Mesenchymal stem cell (in vitro differentiated cells and primary cell): Measurements from ENCODE around the gene ALKBH7.
"Not testable (repeated sequence)": the region's sequence is repeated elsewhere in the genome, so short reads cannot be mapped to it uniquely, and the experiment has no call there.

Experiments
- DNase-seq: peaks from one replicate; pipeline ENCODE4 v3.0.0-alpha.2; 2013
- H2AFZ ChIP-seq: one replicate; pipeline ENCODE4 v1.6.1; 2013; ENCODE audit warnings: low read depth, mild to moderate bottlenecking, control low read depth, inconsistent platforms, low read length, moderate library complexity
- H2AK5ac ChIP-seq: 2 replicates; pipeline ENCODE4 v1.6.1; 2013; ENCODE audit warnings: low read length, moderate library complexity, mild to moderate bottlenecking, inconsistent platforms; ENCODE audit not compliant: severe bottlenecking
- H2BK120ac ChIP-seq: one replicate; pipeline ENCODE4 v1.6.1; 2013; ENCODE audit warnings: low read depth, mild to moderate bottlenecking, inconsistent platforms, low read length, moderate library complexity
- H2BK12ac ChIP-seq, 2 experiments: one replicate each; pipeline ENCODE4 v1.6.1; 2013; ENCODE audit warnings: inconsistent platforms in 2 of 2, low read length in 2 of 2, mild to moderate bottlenecking in 2 of 2, moderate library complexity in 2 of 2, control low read depth in 1 of 2
- H2BK15ac ChIP-seq: one replicate; pipeline ENCODE4 v1.6.1; 2013; ENCODE audit warnings: mild to moderate bottlenecking, low read depth, inconsistent platforms; ENCODE audit not compliant: poor library complexity, severe bottlenecking
- H2BK5ac ChIP-seq: 2 replicates; pipeline ENCODE4 v1.6.1; 2013; ENCODE audit warnings: low read depth, mild to moderate bottlenecking, low read length, control low read depth, inconsistent platforms; ENCODE audit not compliant: poor library complexity, severe bottlenecking
- H3K14ac ChIP-seq, 2 experiments: one replicate each; pipeline ENCODE4 v1.6.1; 2013; ENCODE audit warnings: inconsistent platforms in 2 of 2, low read length in 2 of 2, control low read depth in 1 of 2, mild to moderate bottlenecking in 1 of 2, moderate library complexity in 1 of 2
- H3K18ac ChIP-seq, 2 experiments: one replicate each; pipeline ENCODE4 v1.6.1; 2013; ENCODE audit warnings: inconsistent platforms in 2 of 2, low read length in 2 of 2, control low read depth in 1 of 2, low read depth in 1 of 2, mild to moderate bottlenecking in 1 of 2
- H3K23ac ChIP-seq, 2 experiments: one replicate each; pipeline ENCODE4 v1.6.1; 2013; ENCODE audit warnings: inconsistent platforms in 2 of 2, low read length in 2 of 2, mild to moderate bottlenecking in 2 of 2, moderate library complexity in 2 of 2, control low read depth in 1 of 2
- H3K27ac ChIP-seq: 2 replicates; pipeline ENCODE4 v1.5.1; 2013; ENCODE audit warnings: mild to moderate bottlenecking, moderate library complexity, low read length, control low read depth, inconsistent platforms; ENCODE audit not compliant: poor library complexity, severe bottlenecking
- H3K27me3 ChIP-seq, 2 experiments: 2 replicates each; pipeline versions ENCODE4 v1.6.1 to v1.7.0; 2013; ENCODE audit warnings: low read length in 2 of 2, mild to moderate bottlenecking in 2 of 2, moderate library complexity in 2 of 2, control low read depth in 1 of 2, inconsistent platforms in 1 of 2; ENCODE audit not compliant: control insufficient read depth in 1 of 2, insufficient read depth in 1 of 2
- H3K36me3 ChIP-seq, 2 experiments: 2 replicates each; pipeline versions ENCODE4 v1.6.1 to v1.7.0; 2013; ENCODE audit warnings: low read length in 2 of 2, control low read depth in 1 of 2, inconsistent platforms in 1 of 2, low read depth in 1 of 2, mild to moderate bottlenecking in 1 of 2; ENCODE audit not compliant: insufficient read depth in 2 of 2, control insufficient read depth in 1 of 2
- H3K4ac ChIP-seq, 2 experiments: one replicate each; pipeline ENCODE4 v1.6.1; 2013; ENCODE audit warnings: inconsistent platforms in 2 of 2, low read length in 2 of 2, mild to moderate bottlenecking in 2 of 2, moderate library complexity in 2 of 2, control low read depth in 1 of 2, low read depth in 1 of 2
- H3K4me1 ChIP-seq: 2 replicates; pipeline ENCODE4 v1.6.1; 2013; ENCODE audit warnings: low read depth, low read length, control low read depth; ENCODE audit not compliant: control insufficient read depth, insufficient read depth
- H3K4me2 ChIP-seq: 2 replicates; pipeline ENCODE4 v1.6.1; 2013; ENCODE audit warnings: low read length, mild to moderate bottlenecking, inconsistent platforms; ENCODE audit not compliant: poor library complexity, severe bottlenecking
- H3K4me3 ChIP-seq, 2 experiments: 2 replicates each; pipeline versions ENCODE4 v1.5.1 to v1.7.0; 2013; ENCODE audit warnings: low read length in 2 of 2, mild to moderate bottlenecking in 2 of 2, control low read depth in 1 of 2, low read depth in 1 of 2; ENCODE audit not compliant: insufficient read depth in 1 of 2
- H3K79me1 ChIP-seq: replicated peaks from 2 replicates; pipeline ENCODE4 v1.6.1; 2013; ENCODE audit warnings: mild to moderate bottlenecking, control low read depth, low read length, inconsistent platforms; ENCODE audit not compliant: poor library complexity, severe bottlenecking
- H3K9ac ChIP-seq: 2 replicates; pipeline ENCODE4 v1.7.0; 2013; ENCODE audit warnings: mild to moderate bottlenecking, low read length, moderate library complexity
- H3K9me3 ChIP-seq: 2 replicates; pipeline ENCODE4 v1.7.0; 2013; ENCODE audit warnings: mild to moderate bottlenecking, low read length; ENCODE audit not compliant: control insufficient read depth
- H4K8ac ChIP-seq: one replicate; pipeline ENCODE4 v1.6.1; 2013; ENCODE audit warnings: inconsistent platforms, mild to moderate bottlenecking, low read length, moderate library complexity
- H4K91ac ChIP-seq: one replicate; pipeline ENCODE4 v1.6.1; 2013; ENCODE audit warnings: mild to moderate bottlenecking, low read length, inconsistent platforms
- WGBS: methylation state at CpG from one replicate; pipeline ENCODE4 v1.1.7; 2013; ENCODE audit warnings: mixed read lengths; 5-methylcytosine and 5-hydroxymethylcytosine counted together

ALKBH7 gene

GRCh38 chr19:6360445-6360844, 12.1 kb upstream of the ALKBH7 start:
- not testable (repeated sequence) for H2BK15ac ChIP-seq, H3K4me2 ChIP-seq, H3K4me1 ChIP-seq, H3K9ac ChIP-seq, H3K4ac ChIP-seq, H2BK5ac ChIP-seq, H2BK120ac ChIP-seq, H3K27ac ChIP-seq, H3K23ac ChIP-seq, H3K9me3 ChIP-seq, H3K14ac ChIP-seq, H2BK12ac ChIP-seq, DNase-seq, H2AFZ ChIP-seq, H4K91ac ChIP-seq, H4K8ac ChIP-seq, H2AK5ac ChIP-seq, H3K4me3 ChIP-seq, H3K18ac ChIP-seq, H3K27me3 ChIP-seq
- Histone ChIP-seq H3K36me3 (peaks cover 15 to 19% of the 10 kb centered on the region in 2 experiments), H3K79me1 (peaks cover 17% of the 10 kb centered on the region)
- 98% methylated on average over 7 of the region's 12 CpGs for WGBS

DNA sequence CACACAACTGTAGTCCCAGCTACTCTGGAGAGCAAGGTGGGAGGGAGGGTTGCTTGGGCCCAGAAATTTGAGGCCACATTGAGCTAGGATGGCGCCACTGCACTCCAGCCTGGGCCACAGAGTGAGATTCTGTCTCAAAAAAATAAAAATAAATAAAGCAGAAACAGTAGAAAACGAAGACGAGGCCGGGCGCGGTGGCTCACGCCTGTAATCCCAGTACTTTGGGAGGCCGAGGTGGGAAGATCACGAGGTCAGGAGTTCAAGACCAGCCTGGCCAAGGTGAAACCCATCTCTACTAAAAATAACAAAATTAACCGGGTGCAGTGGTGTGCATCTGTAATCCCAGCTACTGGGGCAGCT, 11.8 kb upstream of the ALKBH7 start:
- not testable (repeated sequence) for H2BK15ac ChIP-seq, H2BK5ac ChIP-seq, H4K91ac ChIP-seq, H3K4me1 ChIP-seq, H3K4me2 ChIP-seq, H3K9me3 ChIP-seq, H2BK120ac ChIP-seq, H2BK12ac ChIP-seq, H3K18ac ChIP-seq, H3K14ac ChIP-seq, H3K27me3 ChIP-seq, DNase-seq, H3K23ac ChIP-seq, H3K27ac ChIP-seq, H2AFZ ChIP-seq, H2AK5ac ChIP-seq, H3K4ac ChIP-seq
- Histone ChIP-seq H3K4me3 (peak overlapping the region in 1 of 2 experiments; percentile 88), H3K36me3 (peaks cover 19 to 22% of the 10 kb centered on the region in 2 experiments), H3K9ac (peak overlapping the region; percentile 87), H3K79me1 (peaks cover 18% of the 10 kb centered on the region), H4K8ac (peak overlapping the region; percentile 19)
- 90% methylated on average over 10 of the region's 10 CpGs for WGBS

DNA sequence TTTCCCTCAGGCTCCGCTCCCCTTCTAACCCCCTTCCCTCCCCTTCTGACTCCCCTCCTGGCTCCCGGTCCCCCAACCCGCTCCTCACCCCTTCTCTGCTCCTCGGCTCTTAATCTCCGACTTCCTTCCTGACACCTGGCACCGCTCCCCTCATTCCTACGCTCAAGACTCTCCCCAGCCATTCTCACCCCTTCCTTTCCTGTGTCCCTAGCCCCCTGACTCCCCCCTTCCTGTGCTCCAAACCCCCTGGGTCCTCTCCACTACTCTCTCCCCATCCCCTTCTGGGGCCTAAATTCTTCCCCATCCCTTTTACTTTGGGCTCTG, 10.6 kb upstream of the ALKBH7 start:
- Histone ChIP-seq H4K91ac (peak overlapping the region; percentile 68), H3K4me3 (peak overlapping the region; percentile 88 to 96), H3K9ac (peak overlapping the region; percentile 87), H3K23ac (peak overlapping the region in 1 of 2 experiments; percentile 79), H2BK120ac (peak overlapping the region; percentile 49), H3K79me1 (peaks cover 22% of the 10 kb centered on the region), H3K27ac (no peak overlapping the region), H2BK12ac (no peak overlapping the region), H3K9me3 (no peaks in the 10 kb centered on the region), H4K8ac (peak overlapping the region; percentile 98), H2AK5ac (peak overlapping the region; percentile 70), H2BK15ac (peak overlapping the region; percentile 90), H2BK5ac (no peak overlapping the region), H3K36me3 (peaks cover 29 to 34% of the 10 kb centered on the region in 2 experiments), H3K27me3 (no peaks in the 10 kb centered on the region), H3K18ac (peak overlapping the region; percentile 93 to 96), H3K4me1 (peaks cover 5% of the 10 kb centered on the region), H3K14ac (no peak overlapping the region), H3K4me2 (peak overlapping the region; percentile 58), H2AFZ (peak overlapping the region; percentile 65), H3K4ac (peak overlapping the region; percentile 14 to 35)
- DNase-seq, result no peak
- WGBS, result 0% methylated on average over 7 of the region's 7 CpGs

GRCh38 chr19:6362351-6362801, 10.2 kb upstream of the ALKBH7 start:
- H2AFZ ChIP-seq, result no peak overlapping the region
- no peak overlapping the region for H4K91ac ChIP-seq
- 57% methylated on average over 11 of the region's 11 CpGs for WGBS
- H3K18ac ChIP-seq, result no peak overlapping the region
- peak overlapping the region in 1 of 2 experiments; percentile 24 for H2BK12ac ChIP-seq
- H3K36me3 ChIP-seq, result peaks cover 32 to 38% of the 10 kb centered on the region in 2 experiments
- no peaks in the 10 kb centered on the region for H3K27me3 ChIP-seq
- no peaks in the 10 kb centered on the region for H3K9me3 ChIP-seq
- no peak overlapping the region for H4K8ac ChIP-seq
- no peak overlapping the region for H3K27ac ChIP-seq
- peak overlapping the region; percentile 58 for H3K4me2 ChIP-seq
- H2BK120ac ChIP-seq, result no peak overlapping the region
- H2BK15ac ChIP-seq, result peak overlapping the region; percentile 70
- no peak overlapping the region for H3K23ac ChIP-seq
- peak overlapping the region; percentile 87 for H3K9ac ChIP-seq
- H3K79me1 ChIP-seq, result peaks cover 22% of the 10 kb centered on the region
- DNase-seq, result peak; percentile 12
- no peak overlapping the region for H2BK5ac ChIP-seq
- peak overlapping the region; percentile 88 to 96 for H3K4me3 ChIP-seq
- H3K4me1 ChIP-seq, result peaks cover 5% of the 10 kb centered on the region
- peak overlapping the region; percentile 70 for H2AK5ac ChIP-seq
- H3K14ac ChIP-seq, result no peak overlapping the region
- H3K4ac ChIP-seq, result no peak overlapping the region
